ENCODE data around the gene GOLT1A. TPM values are rescaled to one million over a fixed set of nuclear protein-coding genes. Genes with fewer than 3 reads are reported as not detected.

Gene GOLT1A
- total RNA-seq, 1 donor from 2014 or later, result not detected

- Mint-ChIP-seq H3K4me3 (ENCODE audit: unreplicated experiment) (no peak overlapping the region), H3K27me3 (ENCODE audit: low read depth) (peaks cover 7% of the 10 kb centered on the region), H3K36me3 (ENCODE audit: low read depth) (no peaks in the 10 kb centered on the region), H3K27ac (ENCODE audit: unreplicated experiment) (no peak overlapping the region), H3K9me3 (ENCODE audit: low read depth) (no peaks in the 10 kb centered on the region), H3K4me1 (ENCODE audit: low read depth) (peaks cover 15% of the 10 kb centered on the region)
- no peak for DNase-seq (ENCODE audit: low spot score)
- no peak for TF ChIP-seq CTCF (IDR thresholded peaks at IDR 0.05)
These were observed 43.7 kb upstream of the GOLT1A start for GRCh38 chr1:204257446-204257845.

GRCh38 chr1:204256531-204256930 lies 42.7 kb upstream of the GOLT1A start:
- no peak for DNase-seq (ENCODE audit: low spot score)
- peaks cover 2% of the 10 kb centered on the region for H3K27me3 Mint-ChIP-seq (ENCODE audit: low read depth)
- TF ChIP-seq CTCF (IDR thresholded peaks at IDR 0.05), result no peak
- no peak overlapping the region for H3K4me3 Mint-ChIP-seq (ENCODE audit: unreplicated experiment)
- peaks cover 15% of the 10 kb centered on the region for H3K4me1 Mint-ChIP-seq (ENCODE audit: low read depth)
- no peaks in the 10 kb centered on the region for H3K36me3 Mint-ChIP-seq (ENCODE audit: low read depth)
- H3K27ac Mint-ChIP-seq (ENCODE audit: unreplicated experiment), result no peak overlapping the region
- H3K9me3 Mint-ChIP-seq (ENCODE audit: low read depth), result no peaks in the 10 kb centered on the region

- no peak for TF ChIP-seq CTCF (IDR thresholded peaks at IDR 0.05)
- H3K27ac Mint-ChIP-seq (ENCODE audit: unreplicated experiment), result peak overlapping the region; percentile 50
- no peak overlapping the region for H3K4me3 Mint-ChIP-seq (ENCODE audit: unreplicated experiment)
- no peak for DNase-seq (ENCODE audit: low spot score)
- no peaks in the 10 kb centered on the region for H3K9me3 Mint-ChIP-seq (ENCODE audit: low read depth)
- peaks cover 2% of the 10 kb centered on the region for H3K27me3 Mint-ChIP-seq (ENCODE audit: low read depth)
- H3K4me1 Mint-ChIP-seq (ENCODE audit: low read depth), result peaks cover 15% of the 10 kb centered on the region
- no peaks in the 10 kb centered on the region for H3K36me3 Mint-ChIP-seq (ENCODE audit: low read depth)
These were observed 42.2 kb upstream of the GOLT1A start for GRCh38 chr1:204255966-204256365.

- H3K36me3 Mint-ChIP-seq (ENCODE audit: low read depth), result no peaks in the 10 kb centered on the region
- peaks cover 15% of the 10 kb centered on the region for H3K4me1 Mint-ChIP-seq (ENCODE audit: low read depth)
- no peak overlapping the region for H3K27ac Mint-ChIP-seq (ENCODE audit: unreplicated experiment)
- no peaks in the 10 kb centered on the region for H3K9me3 Mint-ChIP-seq (ENCODE audit: low read depth)
- DNase-seq (ENCODE audit: low spot score), result no peak
- H3K4me3 Mint-ChIP-seq (ENCODE audit: unreplicated experiment), result no peak overlapping the region
- TF ChIP-seq CTCF (IDR thresholded peaks at IDR 0.05), result no peak
- H3K27me3 Mint-ChIP-seq (ENCODE audit: low read depth), result peaks cover 7% of the 10 kb centered on the region
These were observed 41.4 kb upstream of the GOLT1A start for GRCh38 chr1:204255225-204255624.

- H3K36me3 Mint-ChIP-seq (ENCODE audit: low read depth), result no peaks in the 10 kb centered on the region
- no peak for DNase-seq (ENCODE audit: low spot score)
- no peak overlapping the region for H3K27ac Mint-ChIP-seq (ENCODE audit: unreplicated experiment)
These were observed 40.4 kb upstream of the GOLT1A start for GRCh38 chr1:204254031-204254661.

More at GRCh38 chr1:204254031-204254661, 40.4 kb upstream of the GOLT1A start:
- Mint-ChIP-seq H3K4me1 (ENCODE audit: low read depth) (peaks cover 15% of the 10 kb centered on the region), H3K27me3 (ENCODE audit: low read depth) (peaks cover 4% of the 10 kb centered on the region), H3K4me3 (ENCODE audit: unreplicated experiment) (no peak overlapping the region), H3K9me3 (ENCODE audit: low read depth) (no peaks in the 10 kb centered on the region)
- no peak for TF ChIP-seq CTCF (IDR thresholded peaks at IDR 0.05)

All from chondrocyte (in vitro differentiated cells).